Measurements from ENCODE around the gene ACAT2. TPM values are rescaled to one million over a fixed set of nuclear protein-coding genes. Genes with fewer than 3 reads are reported as not detected.
A peak's percentile ranks its signal among the peaks of the same experiment; 100 is the strongest.
"Not testable (repeated sequence)": the region's sequence is repeated elsewhere in the genome, so short reads cannot be mapped to it uniquely, and the experiment has no call there.

ACAT2 gene
- total RNA-seq (2014; rRNA removed; shearing (Covaris generic)): 46.7 and 79.7 TPM in 2 replicates

- peak; percentile 98 for DNase-seq (ENCODE audit: low spot score)
- in situ Hi-C loops (cut with HindIII; ENCODE audit: low sequenced_read_pairs): no loop called here
Measured at GRCh38 chr6:159761873-159762680, at the start of gene ACAT2. Gene ACAT2, plus strand, starts transcription at chr6:159762045. Its CDS starts 43 bp downstream, at chr6:159762088.

- DNase-seq (ENCODE audit: low spot score); in situ Hi-C loops (cut with HindIII; ENCODE audit: low sequenced_read_pairs): not testable (repeated sequence)
Measured at GRCh38 chr6:159712389-159712788, 49.5 kb upstream of the ACAT2 start.

DNA sequence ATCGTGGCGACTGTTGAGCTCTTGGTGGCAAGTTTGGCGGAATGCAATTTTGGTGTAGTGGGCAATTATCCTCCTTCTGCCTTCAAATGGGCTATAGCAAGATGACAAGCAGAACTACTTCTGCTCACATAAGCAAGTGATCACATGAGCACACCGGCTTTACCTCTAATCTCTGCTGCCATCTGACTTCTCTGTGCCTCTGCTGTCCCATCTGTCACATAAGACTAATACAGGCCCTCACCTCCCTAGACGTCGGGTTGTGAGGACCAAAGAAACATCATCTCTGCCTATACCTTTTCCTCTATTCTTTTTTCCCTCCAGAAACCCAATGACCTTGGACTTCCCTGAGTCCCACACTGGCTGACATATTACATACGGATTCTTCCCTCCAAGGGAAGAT lies 47.9 kb upstream of the ACAT2 start:
- DNase-seq (ENCODE audit: low spot score): no peak
- in situ Hi-C loops (cut with HindIII; ENCODE audit: low sequenced_read_pairs): no loop called here

- in situ Hi-C loops (cut with HindIII; ENCODE audit: low sequenced_read_pairs): no loop called here
- DNase-seq (ENCODE audit: low spot score): no peak
Measured at GRCh38 chr6:159714404-159714803, 47.4 kb upstream of the ACAT2 start.

DNA sequence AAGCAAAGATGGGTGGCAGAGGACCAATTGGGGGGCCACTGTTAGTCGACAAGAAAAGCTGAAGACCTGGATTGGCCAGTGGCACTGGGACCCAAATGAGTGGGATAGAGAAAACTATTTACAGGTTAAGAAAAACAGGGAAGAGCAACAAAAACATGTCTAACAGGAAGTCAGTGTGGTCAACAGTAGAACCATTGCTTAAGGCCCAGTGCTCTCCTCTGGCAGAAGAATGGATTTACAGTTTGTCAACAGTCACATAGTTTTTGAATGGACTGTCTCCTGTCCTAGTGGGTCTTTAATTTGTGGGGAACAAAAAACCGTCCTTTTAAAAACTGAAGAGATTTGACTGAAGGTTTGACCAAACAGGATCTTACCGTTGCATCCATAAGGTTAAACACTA lies 46.7 kb upstream of the ACAT2 start:
- no peak for DNase-seq (ENCODE audit: low spot score)
- in situ Hi-C loops (cut with HindIII; ENCODE audit: low sequenced_read_pairs): no loop called here

- in situ Hi-C loops (cut with HindIII; ENCODE audit: low sequenced_read_pairs): no loop called here
Measured at GRCh38 chr6:159715605-159716004, 46.2 kb upstream of the ACAT2 start.

GRCh38 chr6:159716247-159717096 lies 45.4 kb upstream of the ACAT2 start:
- DNase-seq (ENCODE audit: low spot score): no peak
- in situ Hi-C loops (cut with HindIII; ENCODE audit: low sequenced_read_pairs): no loop called here

More at GRCh38 chr6:159715605-159716004, 46.2 kb upstream of the ACAT2 start:
- DNase-seq (ENCODE audit: low spot score): no peak

DNA sequence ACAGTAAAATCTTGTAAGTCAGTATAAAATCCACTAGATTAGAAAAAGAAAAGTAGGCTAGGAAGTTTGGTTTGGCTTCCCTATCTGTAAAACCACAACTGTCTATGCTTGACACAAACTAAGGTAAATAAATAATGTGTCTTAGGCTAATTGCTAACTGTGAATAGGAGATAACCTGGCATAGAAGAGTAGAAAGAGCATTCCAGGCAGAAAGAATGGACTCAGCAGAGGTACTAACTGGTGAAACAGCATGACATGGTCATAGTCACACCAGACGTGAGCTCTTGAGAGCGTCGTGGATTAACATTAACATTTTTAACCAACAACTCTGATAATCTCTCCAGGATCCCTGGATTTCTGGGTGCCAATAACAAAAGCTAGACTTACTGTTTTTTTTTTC lies 43.2 kb upstream of the ACAT2 start:
- in situ Hi-C loops (cut with HindIII; ENCODE audit: low sequenced_read_pairs): no loop called here
- no peak for DNase-seq (ENCODE audit: low spot score)

- no peak for DNase-seq (ENCODE audit: low spot score)
- in situ Hi-C loops (cut with HindIII; ENCODE audit: low sequenced_read_pairs): no loop called here
Measured at GRCh38 chr6:159719287-159719686, 42.6 kb upstream of the ACAT2 start.

DNA sequence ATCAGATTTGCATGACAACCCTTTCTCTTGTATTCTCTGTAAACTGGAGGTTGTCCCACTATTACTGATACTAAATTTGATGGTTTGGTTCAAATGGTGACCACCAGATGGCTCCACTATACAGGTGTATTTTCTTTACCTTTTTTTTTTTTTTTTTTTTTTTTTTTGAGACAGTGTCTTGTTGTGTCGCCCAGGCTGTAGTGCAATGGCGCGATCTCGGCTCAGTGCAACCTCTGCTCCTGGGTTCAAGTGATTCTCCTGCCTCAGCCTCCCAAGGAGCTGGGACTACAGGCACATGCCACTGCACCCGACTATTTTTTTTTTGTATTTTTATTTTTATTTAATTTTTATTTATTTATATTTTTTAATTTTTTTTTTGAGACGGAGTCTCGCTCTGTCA lies 41.1 kb upstream of the ACAT2 start:
- DNase-seq (ENCODE audit: low spot score): peak; percentile 54
- in situ Hi-C loops (cut with HindIII; ENCODE audit: low sequenced_read_pairs): no loop called here

DNA sequence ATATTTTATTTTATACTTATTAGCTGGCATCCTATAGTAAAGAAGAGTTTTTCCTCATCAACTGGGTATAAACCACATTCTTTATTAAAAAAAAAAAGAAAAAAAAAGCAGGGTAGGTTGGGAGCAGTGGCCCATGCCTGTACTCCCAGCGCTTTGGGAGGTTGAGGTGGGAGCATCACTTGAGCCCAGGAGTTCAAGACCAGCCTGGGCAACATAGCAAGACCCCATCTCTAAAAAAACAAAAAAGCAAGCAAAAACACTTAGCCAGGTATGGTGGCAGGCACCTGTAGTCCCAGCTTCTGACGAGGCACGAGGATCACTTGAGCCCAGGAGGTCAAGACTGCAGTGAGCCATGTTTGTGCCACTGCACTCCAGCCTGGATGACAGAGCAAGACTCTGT lies 39.9 kb upstream of the ACAT2 start:
- in situ Hi-C loops (cut with HindIII; ENCODE audit: low sequenced_read_pairs); DNase-seq (ENCODE audit: low spot score): not testable (repeated sequence)

GRCh38 chr6:159722655-159723054 lies 39.2 kb upstream of the ACAT2 start:
- DNase-seq (ENCODE audit: low spot score): no peak
- in situ Hi-C loops (cut with HindIII; ENCODE audit: low sequenced_read_pairs): no loop called here

- in situ Hi-C loops (cut with HindIII; ENCODE audit: low sequenced_read_pairs): no loop called here
- no peak for DNase-seq (ENCODE audit: low spot score)
Measured at GRCh38 chr6:159723259-159723658, 38.6 kb upstream of the ACAT2 start.

DNA sequence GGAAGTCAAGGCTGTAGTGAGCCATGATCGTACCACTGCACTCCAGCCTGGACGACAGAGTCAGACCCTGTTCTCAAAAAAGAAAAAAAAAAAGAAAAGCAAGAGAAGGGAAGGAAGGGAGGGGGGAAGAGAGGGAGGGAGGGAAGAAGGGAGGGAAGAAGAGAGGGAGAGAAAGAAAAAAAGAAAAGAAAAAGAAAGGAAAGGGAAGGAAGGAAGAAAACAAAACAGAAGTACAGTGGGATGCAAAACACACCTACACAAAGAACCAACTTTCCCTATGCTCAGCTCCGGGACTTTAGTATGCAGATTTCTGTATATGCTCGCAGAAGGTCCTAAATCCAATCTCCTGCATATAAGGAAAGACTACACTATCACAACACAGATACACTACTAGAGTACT lies 37.1 kb upstream of the ACAT2 start:
- in situ Hi-C loops (cut with HindIII; ENCODE audit: low sequenced_read_pairs): no loop called here
- no peak for DNase-seq (ENCODE audit: low spot score)

GRCh38 chr6:159725208-159725607 lies 36.6 kb upstream of the ACAT2 start:
- DNase-seq (ENCODE audit: low spot score); in situ Hi-C loops (cut with HindIII; ENCODE audit: low sequenced_read_pairs): not testable (repeated sequence)

GRCh38 chr6:159726255-159726917 lies 35.5 kb upstream of the ACAT2 start:
- no peak for DNase-seq (ENCODE audit: low spot score)
- in situ Hi-C loops (cut with HindIII; ENCODE audit: low sequenced_read_pairs): no loop called here

GRCh38 chr6:159726918-159727716 lies 34.7 kb upstream of the ACAT2 start, which contains the start of gene WTAP:
Gene WTAP, plus strand, starts transcription at chr6:159727506. Its CDS starts 8,760 bp downstream, at chr6:159736266.
- in situ Hi-C loops (cut with HindIII; ENCODE audit: low sequenced_read_pairs): no loop called here
- DNase-seq (ENCODE audit: low spot score): peak; percentile 93

GRCh38 chr6:159727717-159728445 lies 34.0 kb upstream of the ACAT2 start:
- peak; percentile 15 for DNase-seq (ENCODE audit: low spot score)
- in situ Hi-C loops (cut with HindIII; ENCODE audit: low sequenced_read_pairs): no loop called here

All from G401 (cell line).